Neural crest cell (in vitro differentiated cells): ENCODE results near the gene ACSL6. TPM values are rescaled to one million over a fixed set of nuclear protein-coding genes. Genes with fewer than 3 reads are reported as not detected.

Source experiments
- DNase-seq: peaks from one replicate; pipeline ENCODE4 v3.0.0; 2021; ENCODE audit warnings: low read depth, mixed read lengths, low spot score
- H3K27ac Mint-ChIP-seq: one replicate; pipeline ENCODE4 v1.8.0; 2021; ENCODE audit warnings: mild to moderate bottlenecking, mixed read lengths; ENCODE audit not compliant: unreplicated experiment
- H3K27me3 Mint-ChIP-seq: 2 replicates; pipeline ENCODE4 v1.8.0; 2021; ENCODE audit warnings: low read depth, mild to moderate bottlenecking, mixed read lengths
- H3K36me3 Mint-ChIP-seq: 2 replicates; pipeline ENCODE4 v1.8.0; 2021; ENCODE audit warnings: low read depth, mild to moderate bottlenecking, mixed read lengths
- H3K4me1 Mint-ChIP-seq: 2 replicates; pipeline ENCODE4 v1.8.0; 2021; ENCODE audit warnings: mixed read lengths
- H3K4me3 Mint-ChIP-seq: one replicate; pipeline ENCODE4 v1.8.0; 2021; ENCODE audit warnings: mild to moderate bottlenecking, mixed read lengths
- H3K9me3 Mint-ChIP-seq: 2 replicates; pipeline ENCODE4 v1.8.0; 2021; ENCODE audit warnings: mixed read lengths
- CTCF ChIP-seq: fragments of 200-600 bp; sonication (generic); conservative IDR thresholded peaks from 2 replicates; pipeline ENCODE4 v1.5.0; 2021; ENCODE audit warnings: antibody characterized with exemption, mild to moderate bottlenecking
- total RNA-seq: library from RNA; stranded (reverse); gene quantifications from 2 replicates; pipeline ENCODE4 v1.2.1, GENCODE V29; 2021

The ACSL6 gene
- total RNA-seq, 1 donor from 2014 or later: 0.84 TPM

GRCh38 chr5:132017738-132018625 lies 6.5 kb upstream of the ACSL6 start:
- Mint-ChIP-seq H3K4me3 (no peak overlapping the region), H3K27me3 (peaks cover 91% of the 10 kb centered on the region), H3K4me1 (no peaks in the 10 kb centered on the region), H3K27ac (no peak overlapping the region), H3K36me3 (no peaks in the 10 kb centered on the region), H3K9me3 (no peaks in the 10 kb centered on the region)
- DNase-seq: no peak
- no peak for TF ChIP-seq CTCF

- Mint-ChIP-seq H3K4me1 (no peaks in the 10 kb centered on the region), H3K27ac (no peak overlapping the region), H3K9me3 (no peaks in the 10 kb centered on the region), H3K4me3 (no peak overlapping the region), H3K36me3 (no peaks in the 10 kb centered on the region), H3K27me3 (peaks cover 92% of the 10 kb centered on the region)
- TF ChIP-seq CTCF: no peak
- no peak for DNase-seq
Observed at GRCh38 chr5:132017316-132017715, 5.9 kb upstream of the ACSL6 start.

- Mint-ChIP-seq H3K36me3 (no peaks in the 10 kb centered on the region), H3K9me3 (no peaks in the 10 kb centered on the region), H3K4me1 (no peaks in the 10 kb centered on the region), H3K27me3 (peaks cover 92% of the 10 kb centered on the region), H3K4me3 (no peak overlapping the region), H3K27ac (no peak overlapping the region)
- no peak for DNase-seq
- no peak for TF ChIP-seq CTCF
Observed at GRCh38 chr5:132016721-132017250, 5.3 kb upstream of the ACSL6 start.

- Mint-ChIP-seq H3K4me3 (peak overlapping the region; percentile 41), H3K4me1 (peaks cover 11% of the 10 kb centered on the region), H3K27me3 (peaks cover 93% of the 10 kb centered on the region), H3K9me3 (no peaks in the 10 kb centered on the region), H3K27ac (no peak overlapping the region), H3K36me3 (no peaks in the 10 kb centered on the region)
- no peak for TF ChIP-seq CTCF
- no peak for DNase-seq
Observed at GRCh38 chr5:132013711-132014110, 2.3 kb upstream of the ACSL6 start.

- Mint-ChIP-seq H3K27ac (no peak overlapping the region), H3K36me3 (no peaks in the 10 kb centered on the region), H3K9me3 (no peaks in the 10 kb centered on the region), H3K4me3 (no peak overlapping the region), H3K27me3 (peaks cover 94% of the 10 kb centered on the region), H3K4me1 (peaks cover 11% of the 10 kb centered on the region)
- no peak for DNase-seq
- no peak for TF ChIP-seq CTCF
Observed at GRCh38 chr5:132013006-132013689, 1.7 kb upstream of the ACSL6 start.
